Esophagus squamous epithelium (tissue), 4 donors: ENCODE results near the gene CDO1.

Experiments used
- POLR2A ChIP-seq, 4 donors: fragments of 450-650 bp; IDR thresholded peaks; one replicate each; pipeline ENCODE4 v1.6.1; 2017; ENCODE audit warnings: antibody characterized with exemption in 4 of 4, mild to moderate bottlenecking in 4 of 4, moderate library complexity in 3 of 4
- TF ChIP-seq, protein P1 (sequence below), 6 experiments: fragments of 450-650 bp in 4 of 6; fragments of 200-600 bp in 2 of 6; sonication (generic) in 2 of 6; IDR thresholded peaks; one replicate each; pipeline ENCODE4 v1.5.1; 2016 to 2019; ENCODE audit warnings: antibody characterized with exemption in 6 of 6, mild to moderate bottlenecking in 4 of 6, moderate library complexity in 4 of 6

GRCh38 chr5:115840873-115841272, 24.4 kb upstream of the CDO1 start:
- TF ChIP-seq, protein P1, sequence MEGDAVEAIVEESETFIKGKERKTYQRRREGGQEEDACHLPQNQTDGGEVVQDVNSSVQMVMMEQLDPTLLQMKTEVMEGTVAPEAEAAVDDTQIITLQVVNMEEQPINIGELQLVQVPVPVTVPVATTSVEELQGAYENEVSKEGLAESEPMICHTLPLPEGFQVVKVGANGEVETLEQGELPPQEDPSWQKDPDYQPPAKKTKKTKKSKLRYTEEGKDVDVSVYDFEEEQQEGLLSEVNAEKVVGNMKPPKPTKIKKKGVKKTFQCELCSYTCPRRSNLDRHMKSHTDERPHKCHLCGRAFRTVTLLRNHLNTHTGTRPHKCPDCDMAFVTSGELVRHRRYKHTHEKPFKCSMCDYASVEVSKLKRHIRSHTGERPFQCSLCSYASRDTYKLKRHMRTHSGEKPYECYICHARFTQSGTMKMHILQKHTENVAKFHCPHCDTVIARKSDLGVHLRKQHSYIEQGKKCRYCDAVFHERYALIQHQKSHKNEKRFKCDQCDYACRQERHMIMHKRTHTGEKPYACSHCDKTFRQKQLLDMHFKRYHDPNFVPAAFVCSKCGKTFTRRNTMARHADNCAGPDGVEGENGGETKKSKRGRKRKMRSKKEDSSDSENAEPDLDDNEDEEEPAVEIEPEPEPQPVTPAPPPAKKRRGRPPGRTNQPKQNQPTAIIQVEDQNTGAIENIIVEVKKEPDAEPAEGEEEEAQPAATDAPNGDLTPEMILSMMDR (IDR thresholded peaks at IDR 0.05) = no peak
- TF ChIP-seq POLR2A (IDR thresholded peaks at IDR 0.05) = no peak
